NCI-H774 (cell line): Measurements from ENCODE around the gene ITGB5.
"Not testable (repeated sequence)": the region's sequence is repeated elsewhere in the genome, so short reads cannot be mapped to it uniquely, and the experiment has no call there.

ENCODE experiments used
- DNase-seq: peaks from one replicate; lab custom pipeline; 2025; lab: John Stamatoyannopoulos, UW

The ITGB5 gene

GRCh38 chr3:124786511-124787241, 100.5 kb downstream of the ITGB5 start:
- DNase-seq, result no peak

- DNase-seq, result no peak
Measured at GRCh38 chr3:124785973-124786372, 101.2 kb downstream of the ITGB5 start.

- DNase-seq, result no peak
Measured at GRCh38 chr3:124784686-124785382, 102.3 kb downstream of the ITGB5 start.

- DNase-seq, result no peak
Measured at GRCh38 chr3:124783696-124784095, 103.5 kb downstream of the ITGB5 start.

GRCh38 chr3:124782377-124782712, 104.8 kb downstream of the ITGB5 start:
- not testable (repeated sequence) for DNase-seq

- DNase-seq, result no peak
Measured at GRCh38 chr3:124781476-124782376, 105.4 kb downstream of the ITGB5 start.

GRCh38 chr3:124780761-124781475, 106.2 kb downstream of the ITGB5 start:
- no peak for DNase-seq

GRCh38 chr3:124780356-124780755, 106.8 kb downstream of the ITGB5 start:
- DNase-seq, result no peak

GRCh38 chr3:124779751-124780191, 107.4 kb downstream of the ITGB5 start:
- no peak for DNase-seq

- no peak for DNase-seq
Measured at GRCh38 chr3:124779116-124779515, 108.0 kb downstream of the ITGB5 start.

GRCh38 chr3:124777762-124778470, 109.2 kb downstream of the ITGB5 start:
- no peak for DNase-seq

GRCh38 chr3:124776856-124777255, 110.3 kb downstream of the ITGB5 start:
- no peak for DNase-seq

GRCh38 chr3:124775877-124776276, 111.3 kb downstream of the ITGB5 start:
- no peak for DNase-seq

GRCh38 chr3:124774841-124775402, 112.2 kb downstream of the ITGB5 start:
- no peak for DNase-seq

- DNase-seq, result no peak
Measured at GRCh38 chr3:124774327-124774718, 112.8 kb downstream of the ITGB5 start.

GRCh38 chr3:124773351-124774326, 113.5 kb downstream of the ITGB5 start:
- no peak for DNase-seq

- no peak for DNase-seq
Measured at GRCh38 chr3:124772081-124772831, 114.9 kb downstream of the ITGB5 start.

- DNase-seq, result no peak
Measured at GRCh38 chr3:124771083-124771445, 116.1 kb downstream of the ITGB5 start.
